H9 (cell line): ENCODE data around the gene SLC6A8. TPM values are rescaled to one million over a fixed set of nuclear protein-coding genes. Genes with fewer than 3 reads are reported as not detected.

ENCODE experiments used
- DNase-seq: peaks from one replicate; pipeline ENCODE4 v3.0.0-alpha.2; 2017
- H2AFZ ChIP-seq: one replicate; pipeline ENCODE4 v1.6.1; 2013; ENCODE audit warnings: mild to moderate bottlenecking, low read length, control low read depth, moderate library complexity
- H2AK5ac ChIP-seq: 2 replicates; pipeline ENCODE4 v1.6.1; 2013; ENCODE audit warnings: low read length, control low read depth, mixed read lengths; ENCODE audit not compliant: insufficient read length
- H2BK120ac ChIP-seq: one replicate; pipeline ENCODE4 v1.6.1; 2013; ENCODE audit warnings: low read depth, mild to moderate bottlenecking, low read length, control low read depth, inconsistent platforms; ENCODE audit not compliant: poor library complexity, severe bottlenecking
- H2BK12ac ChIP-seq: 2 replicates; pipeline ENCODE4 v1.6.1; 2013; ENCODE audit warnings: low read length, control low read depth, mixed read lengths, low read depth; ENCODE audit not compliant: insufficient read length
- H2BK15ac ChIP-seq: 2 replicates; pipeline ENCODE4 v1.6.1; 2013; ENCODE audit warnings: low read depth, low read length, control low read depth
- H2BK20ac ChIP-seq: one replicate; pipeline ENCODE4 v1.6.1; 2013; ENCODE audit warnings: low read depth, mild to moderate bottlenecking, low read length, control low read depth, inconsistent platforms; ENCODE audit not compliant: poor library complexity, severe bottlenecking
- H2BK5ac ChIP-seq: 2 replicates; pipeline ENCODE4 v1.6.1; 2013; ENCODE audit warnings: low read length, control low read depth, mixed read lengths; ENCODE audit not compliant: insufficient read length
- H3K14ac ChIP-seq: 2 replicates; pipeline ENCODE4 v1.6.1; 2013; ENCODE audit warnings: low read length, control low read depth; ENCODE audit not compliant: insufficient read depth
- H3K18ac ChIP-seq: 2 replicates; pipeline ENCODE4 v1.6.1; 2013; ENCODE audit warnings: low read depth, mild to moderate bottlenecking, mixed read lengths, low read length, control low read depth; ENCODE audit not compliant: insufficient read length
- H3K23ac ChIP-seq: 2 replicates; pipeline ENCODE4 v1.6.1; 2013; ENCODE audit warnings: low read length, control low read depth, mixed read lengths, low read depth; ENCODE audit not compliant: insufficient read length
- H3K23me2 ChIP-seq: 2 replicates; pipeline ENCODE4 v1.6.1; 2013; ENCODE audit warnings: low read depth, mild to moderate bottlenecking, mixed read lengths, low read length, control low read depth; ENCODE audit not compliant: insufficient read length, poor library complexity, severe bottlenecking
- H3K27ac ChIP-seq: 2 replicates; pipeline ENCODE4 v1.5.1; 2013; ENCODE audit warnings: low read length, control low read depth, mixed read lengths, low read depth; ENCODE audit not compliant: insufficient read length
- H3K27me3 ChIP-seq: 2 replicates; pipeline ENCODE4 v1.6.1; 2013; ENCODE audit warnings: low read length, control low read depth, inconsistent platforms; ENCODE audit not compliant: insufficient read depth
- H3K4ac ChIP-seq: 2 replicates; pipeline ENCODE4 v1.6.1; 2013; ENCODE audit warnings: low read depth, mild to moderate bottlenecking, control low read depth, inconsistent platforms, low read length, moderate library complexity
- H3K4me1 ChIP-seq: 2 replicates; pipeline ENCODE4 v1.6.1; 2013; ENCODE audit warnings: low read length, control low read depth, inconsistent platforms; ENCODE audit not compliant: insufficient read depth
- H3K4me2 ChIP-seq: 2 replicates; pipeline ENCODE4 v1.6.1; 2013; ENCODE audit warnings: low read length, control low read depth, mixed read lengths; ENCODE audit not compliant: insufficient read length, insufficient read depth
- H3K56ac ChIP-seq: 2 replicates; pipeline ENCODE4 v1.6.1; 2013; ENCODE audit warnings: low read depth, mild to moderate bottlenecking, mixed read lengths, low read length, control low read depth; ENCODE audit not compliant: insufficient read length
- H3K79me1 ChIP-seq: 2 replicates; pipeline ENCODE4 v1.6.1; 2013; ENCODE audit warnings: low read depth, mild to moderate bottlenecking, moderate library complexity, low read length, control low read depth, inconsistent platforms; ENCODE audit not compliant: insufficient read depth, poor library complexity, severe bottlenecking
- H3K79me2 ChIP-seq: 2 replicates; pipeline ENCODE4 v1.6.1; 2013; ENCODE audit warnings: low read length, control low read depth, inconsistent platforms; ENCODE audit not compliant: insufficient read depth
- H3K9ac ChIP-seq: 2 replicates; pipeline ENCODE4 v1.6.1; 2013; ENCODE audit warnings: low read length, control low read depth, mixed read lengths; ENCODE audit not compliant: insufficient read length; ENCODE audit errors: extremely low read depth
- H3K9me3 ChIP-seq: one replicate; pipeline ENCODE4 v1.6.1; 2013; ENCODE audit warnings: low read depth, low read length, inconsistent platforms; ENCODE audit not compliant: control insufficient read depth
- H3T11ph ChIP-seq: one replicate; pipeline ENCODE4 v1.6.1; 2013; ENCODE audit warnings: mild to moderate bottlenecking, low read length, control low read depth, inconsistent platforms
- H4K20me1 ChIP-seq: one replicate; pipeline ENCODE4 v1.6.1; 2013; ENCODE audit not compliant: control insufficient read depth, insufficient read length, insufficient read depth
- H4K5ac ChIP-seq: 2 replicates; pipeline ENCODE4 v1.6.1; 2013; ENCODE audit warnings: low read depth, mild to moderate bottlenecking, mixed read lengths, low read length, control low read depth; ENCODE audit not compliant: insufficient read length
- H4K8ac ChIP-seq: replicated peaks from 2 replicates; pipeline ENCODE4 v1.6.1; 2013; ENCODE audit warnings: low read length, control low read depth, mixed read lengths, low read depth; ENCODE audit not compliant: insufficient read length
- H4K91ac ChIP-seq: 2 replicates; pipeline ENCODE4 v1.6.1; 2013; ENCODE audit warnings: low read depth, mild to moderate bottlenecking, moderate library complexity, mixed read lengths, low read length, control low read depth; ENCODE audit not compliant: insufficient read length
- H3K27ac Mint-ChIP-seq, 3 experiments: 2 replicates in 2 of 3; 3 replicates in 1 of 3; pipeline ENCODE4 v1.8.0; 2020 to 2021; ENCODE audit warnings: mixed read lengths in 3 of 3, mild to moderate bottlenecking in 1 of 3, moderate library complexity in 1 of 3
- H3K27me3 Mint-ChIP-seq: 2 replicates; pipeline ENCODE4 v1.8.0; 2021; ENCODE audit warnings: low read depth, mild to moderate bottlenecking, moderate library complexity, mixed read lengths
- H3K36me3 Mint-ChIP-seq, 3 experiments: 2 replicates in 2 of 3; 3 replicates in 1 of 3; pipeline ENCODE4 v1.8.0; 2020 to 2021; ENCODE audit warnings: low read depth in 3 of 3, mixed read lengths in 3 of 3; ENCODE audit not compliant: insufficient read depth in 1 of 3
- H3K4me1 Mint-ChIP-seq, 2 experiments: 2 replicates each; pipeline ENCODE4 v1.8.0; 2020; ENCODE audit warnings: mixed read lengths in 2 of 2
- H3K4me3 Mint-ChIP-seq, 2 experiments: 2 replicates in 1 of 2; 3 replicates in 1 of 2; pipeline ENCODE4 v1.8.0; 2020 to 2021; ENCODE audit warnings: mild to moderate bottlenecking in 2 of 2, mixed read lengths in 2 of 2, moderate library complexity in 1 of 2
- H3K9me3 Mint-ChIP-seq, 2 experiments: 2 replicates in 1 of 2; 3 replicates in 1 of 2; pipeline ENCODE4 v1.8.0; 2020; ENCODE audit warnings: mild to moderate bottlenecking in 2 of 2, mixed read lengths in 2 of 2, moderate library complexity in 1 of 2
- WGBS: extraction: QIAGEN DNeasy Blood & Tissue Kit; methylation state at CpG from one replicate; pipeline ENCODE4 v1.1.7; 2013; ENCODE audit warnings: missing lambda C conversion rate, low lambda C conversion rate, mixed read lengths; ENCODE audit not compliant: insufficient read length; ENCODE audit errors: extremely low coverage; 5-methylcytosine and 5-hydroxymethylcytosine counted together
- total RNA-seq: library from RNA; stranded (reverse); gene quantifications from 2 replicates; pipeline ENCODE4 v1.2.1, GENCODE V29; 2021
- TF ChIP-seq, protein P1 (sequence below): fragments of 200-600 bp; sonication (generic); conservative IDR thresholded peaks from 3 replicates; pipeline ENCODE4 v1.8.0; 2021; ENCODE audit warnings: antibody characterized with exemption, mild to moderate bottlenecking

SLC6A8 gene
- total RNA-seq, 1 experiment from 2014 or later, result 229 TPM

DNA sequence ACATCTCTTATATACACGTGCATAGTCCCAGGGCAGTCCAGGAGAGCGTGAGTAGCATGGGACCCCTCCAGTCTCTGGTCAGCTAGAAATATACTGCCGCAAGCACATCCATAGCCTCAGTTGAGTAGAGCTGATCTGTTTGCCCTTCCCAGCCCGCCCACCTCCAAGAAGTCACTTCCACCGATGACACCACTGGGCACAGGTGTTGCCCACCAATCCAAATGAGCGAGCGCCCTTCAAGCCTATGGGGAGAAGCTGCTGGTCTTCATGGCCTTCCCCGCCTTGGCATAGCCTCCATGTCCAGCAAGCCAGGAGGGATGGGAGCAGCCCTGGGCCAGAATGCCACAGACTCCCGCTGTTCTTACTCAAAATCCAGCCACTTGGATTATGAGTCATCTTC, 30.6 kb upstream of the SLC6A8 start:
- Mint-ChIP-seq H3K4me1 (no peaks in the 10 kb centered on the region), H3K27me3 (peaks cover 30% of the 10 kb centered on the region), H3K9me3 (peaks cover 73 to 76% of the 10 kb centered on the region in 2 experiments), H3K36me3 (peaks cover 0 to 2% (median 0%) of the 10 kb centered on the region in 3 experiments; a peak in 3 of 7 replicates), H3K27ac (no peak overlapping the region), H3K4me3 (no peak overlapping the region)
- Histone ChIP-seq H4K5ac (no peak overlapping the region), H2BK120ac (no peak overlapping the region), H2BK20ac (no peak overlapping the region), H4K8ac (no peak overlapping the region), H3K9ac (no peak overlapping the region), H2BK5ac (no peak overlapping the region), H3K79me1 (no peaks in the 10 kb centered on the region), H3T11ph (no peak overlapping the region), H4K91ac (no peak overlapping the region), H2AK5ac (no peak overlapping the region), H3K23ac (no peak overlapping the region), H3K4me2 (no peak overlapping the region), H3K4ac (no peak overlapping the region), H3K9me3 (peaks cover 11% of the 10 kb centered on the region), H3K23me2 (no peaks in the 10 kb centered on the region), H3K79me2 (no peaks in the 10 kb centered on the region), H3K27me3 (no peaks in the 10 kb centered on the region), H2BK15ac (no peak overlapping the region), H2AFZ (no peak overlapping the region), H3K18ac (no peak overlapping the region), H3K4me1 (no peaks in the 10 kb centered on the region), H3K56ac (no peak overlapping the region), H4K20me1 (no peaks in the 10 kb centered on the region), H3K14ac (no peak overlapping the region), H3K27ac (no peak overlapping the region), H2BK12ac (no peak overlapping the region)
- WGBS, result no CpG with 5 or more reads among the region's 9 CpGs
- TF ChIP-seq, protein P1, sequence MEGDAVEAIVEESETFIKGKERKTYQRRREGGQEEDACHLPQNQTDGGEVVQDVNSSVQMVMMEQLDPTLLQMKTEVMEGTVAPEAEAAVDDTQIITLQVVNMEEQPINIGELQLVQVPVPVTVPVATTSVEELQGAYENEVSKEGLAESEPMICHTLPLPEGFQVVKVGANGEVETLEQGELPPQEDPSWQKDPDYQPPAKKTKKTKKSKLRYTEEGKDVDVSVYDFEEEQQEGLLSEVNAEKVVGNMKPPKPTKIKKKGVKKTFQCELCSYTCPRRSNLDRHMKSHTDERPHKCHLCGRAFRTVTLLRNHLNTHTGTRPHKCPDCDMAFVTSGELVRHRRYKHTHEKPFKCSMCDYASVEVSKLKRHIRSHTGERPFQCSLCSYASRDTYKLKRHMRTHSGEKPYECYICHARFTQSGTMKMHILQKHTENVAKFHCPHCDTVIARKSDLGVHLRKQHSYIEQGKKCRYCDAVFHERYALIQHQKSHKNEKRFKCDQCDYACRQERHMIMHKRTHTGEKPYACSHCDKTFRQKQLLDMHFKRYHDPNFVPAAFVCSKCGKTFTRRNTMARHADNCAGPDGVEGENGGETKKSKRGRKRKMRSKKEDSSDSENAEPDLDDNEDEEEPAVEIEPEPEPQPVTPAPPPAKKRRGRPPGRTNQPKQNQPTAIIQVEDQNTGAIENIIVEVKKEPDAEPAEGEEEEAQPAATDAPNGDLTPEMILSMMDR, result no peak
- DNase-seq, result no peak
